NCI-H2107 treated with DMSO at 0.1 percent for 48 hours (cell line): Measurements from ENCODE around the gene NOTCH4.

Source experiments
- DNase-seq: peaks from one replicate; lab custom pipeline; 2025; ENCODE audit not compliant: unreplicated experiment; lab: John Stamatoyannopoulos, UW

Gene NOTCH4

GRCh38 chr6:32147401-32148132, 76.3 kb downstream of the NOTCH4 start:
- no peak for DNase-seq

DNA sequence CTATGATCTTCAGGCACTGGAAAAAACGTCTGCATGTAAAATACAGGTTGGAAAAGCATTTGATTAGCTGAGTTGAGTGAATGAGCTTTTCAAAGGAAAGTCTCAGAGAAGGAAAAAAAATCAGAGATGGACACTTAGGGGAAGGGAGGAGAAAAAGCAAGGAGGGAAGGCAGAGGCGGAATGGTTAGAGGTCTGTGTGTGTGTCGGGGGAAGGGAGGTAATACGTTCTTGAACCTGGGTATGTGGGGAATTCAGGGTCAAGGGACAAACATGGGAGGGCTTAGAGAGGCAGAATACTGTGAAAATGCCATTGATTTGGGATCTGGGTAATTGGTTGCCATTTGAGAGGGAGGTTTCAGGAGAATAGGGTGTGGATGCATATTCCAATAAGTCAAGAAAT, 77.2 kb downstream of the NOTCH4 start:
- DNase-seq: no peak

- DNase-seq: no peak
These were observed 77.6 kb downstream of the NOTCH4 start for GRCh38 chr6:32146287-32146686.
